Endodermal cell (in vitro differentiated cells): Measurements from ENCODE around the gene MPC1L. TPM values are rescaled to one million over a fixed set of nuclear protein-coding genes. Genes with fewer than 3 reads are reported as not detected.

Experiments used
- DNase-seq: peaks from one replicate; pipeline ENCODE4 v3.0.0-alpha.2; 2017
- H3K27ac ChIP-seq: 2 replicates; pipeline ENCODE4 v1.5.1; 2013; ENCODE audit warnings: mild to moderate bottlenecking, low read depth, low read length, moderate library complexity
- H3K27me3 ChIP-seq: 2 replicates; pipeline ENCODE4 v1.6.1; 2013; ENCODE audit warnings: mild to moderate bottlenecking, low read length, moderate library complexity; ENCODE audit not compliant: insufficient read depth, control insufficient read depth, poor library complexity, severe bottlenecking
- H3K36me3 ChIP-seq: 2 replicates; pipeline ENCODE4 v1.7.0; 2013; ENCODE audit warnings: mild to moderate bottlenecking, low read length, moderate library complexity; ENCODE audit not compliant: control insufficient read depth, insufficient read depth
- H3K4me1 ChIP-seq: one replicate; pipeline ENCODE4 v1.7.0; 2013; ENCODE audit warnings: low read length; ENCODE audit not compliant: control insufficient read depth, insufficient read depth
- H3K4me3 ChIP-seq: 2 replicates; pipeline ENCODE4 v1.5.1; 2013; ENCODE audit warnings: mild to moderate bottlenecking, low read length, moderate library complexity
- H3K9ac ChIP-seq: 2 replicates; pipeline ENCODE4 v1.6.1; 2013; ENCODE audit warnings: mild to moderate bottlenecking, low read length, moderate library complexity; ENCODE audit not compliant: poor library complexity, severe bottlenecking; ENCODE audit errors: extremely low read depth
- H3K9me3 ChIP-seq: 2 replicates; pipeline ENCODE4 v1.6.1; 2013; ENCODE audit warnings: mild to moderate bottlenecking, low read length, moderate library complexity; ENCODE audit not compliant: control insufficient read depth
- H3K27ac Mint-ChIP-seq: 2 replicates; pipeline ENCODE4 v1.8.0; 2020; ENCODE audit warnings: mixed read lengths
- H3K27me3 Mint-ChIP-seq: 2 replicates; pipeline ENCODE4 v1.8.0; 2021; ENCODE audit warnings: mild to moderate bottlenecking, mixed read lengths; ENCODE audit not compliant: insufficient read depth
- H3K36me3 Mint-ChIP-seq: 2 replicates; pipeline ENCODE4 v1.8.0; 2020; ENCODE audit warnings: low read depth, mixed read lengths
- H3K4me1 Mint-ChIP-seq: 2 replicates; pipeline ENCODE4 v1.8.0; 2020; ENCODE audit warnings: mixed read lengths
- H3K4me3 Mint-ChIP-seq: 2 replicates; pipeline ENCODE4 v1.8.0; 2020; ENCODE audit warnings: mild to moderate bottlenecking, moderate library complexity, mixed read lengths
- H3K9me3 Mint-ChIP-seq: 2 replicates; pipeline ENCODE4 v1.8.0; 2020; ENCODE audit warnings: mild to moderate bottlenecking, mixed read lengths
- CTCF ChIP-seq: fragments of 200-600 bp; sonication (generic); conservative IDR thresholded peaks from 2 replicates; pipeline ENCODE4 v1.5.0; 2021; ENCODE audit warnings: antibody characterized with exemption, mild to moderate bottlenecking
- WGBS, 2 experiments: methylation state at CpG; one replicate each; pipeline versions ENCODE4 v1.1.5 to v1.1.7; 2013; ENCODE audit warnings: missing lambda C conversion rate in 2 of 2, mixed read lengths in 1 of 2; ENCODE audit not compliant: insufficient coverage in 1 of 2, insufficient read length in 1 of 2; 5-methylcytosine and 5-hydroxymethylcytosine counted together
- total RNA-seq, 2 donors: library from RNA; stranded (reverse); fragmentation: NEBNext Ultra II Directional in 1 of 2; extraction: Animal tissue kit (Norgen Biotek cat#: 25700) in 1 of 2; gene quantifications; 2 replicates in 1 of 2; 3 replicates in 1 of 2; pipeline ENCODE4 v1.2.1, GENCODE V29; 2021

MPC1L gene
- total RNA-seq, 2 donors from 2014 or later = not detected

- H3K27ac Mint-ChIP-seq = no peak overlapping the region
- Histone ChIP-seq H3K4me3 (no peak overlapping the region), H3K9me3 (no peaks in the 10 kb centered on the region), H3K27ac (no peak overlapping the region), H3K27me3 (no peaks in the 10 kb centered on the region), H3K36me3 (peaks cover 40% of the 10 kb centered on the region), H3K9ac (no peak overlapping the region), H3K4me1 (no peaks in the 10 kb centered on the region)
- no CpG with 5 or more reads among the region's 2 CpGs for WGBS, 2 experiments
- TF ChIP-seq CTCF = no peak
- H3K9me3 Mint-ChIP-seq = peaks cover 16% of the 10 kb centered on the region
- no peak for DNase-seq
- H3K27me3 Mint-ChIP-seq = no peaks in the 10 kb centered on the region
- no peak overlapping the region for H3K4me3 Mint-ChIP-seq
- H3K36me3 Mint-ChIP-seq = peaks cover 45% of the 10 kb centered on the region
- peaks cover 2% of the 10 kb centered on the region for H3K4me1 Mint-ChIP-seq
Measured at GRCh38 chrX:40661489-40661888, 38.3 kb downstream of the MPC1L start.

- no peaks in the 10 kb centered on the region for H3K9me3 ChIP-seq
- no peaks in the 10 kb centered on the region for H3K4me1 ChIP-seq
- Mint-ChIP-seq H3K27ac (no peak overlapping the region), H3K4me3 (no peak overlapping the region), H3K36me3 (peaks cover 54% of the 10 kb centered on the region), H3K4me1 (peaks cover 2% of the 10 kb centered on the region), H3K27me3 (no peaks in the 10 kb centered on the region), H3K9me3 (peaks cover 21% of the 10 kb centered on the region)
- H3K9ac ChIP-seq = no peak overlapping the region
- no peaks in the 10 kb centered on the region for H3K27me3 ChIP-seq
- no peak overlapping the region for H3K27ac ChIP-seq
- no peak for DNase-seq
- H3K4me3 ChIP-seq = no peak overlapping the region
- peaks cover 51% of the 10 kb centered on the region for H3K36me3 ChIP-seq
- TF ChIP-seq CTCF = no peak
- WGBS, 2 experiments = no CpG with 5 or more reads among the region's 3 CpGs
Measured at GRCh38 chrX:40663078-40663740, 40.0 kb downstream of the MPC1L start.

GRCh38 chrX:40663880-40664630 lies 40.8 kb downstream of the MPC1L start:
- Histone ChIP-seq H3K9me3 (no peaks in the 10 kb centered on the region), H3K27ac (no peak overlapping the region), H3K4me1 (no peaks in the 10 kb centered on the region), H3K36me3 (peaks cover 59% of the 10 kb centered on the region), H3K27me3 (no peaks in the 10 kb centered on the region), H3K9ac (no peak overlapping the region), H3K4me3 (no peak overlapping the region)
- WGBS, 2 experiments = 82% methylated on average over 5 of the region's 6 CpGs; no CpG with 5 or more reads in 1 of the 2 experiments
- Mint-ChIP-seq H3K4me1 (peaks cover 2% of the 10 kb centered on the region), H3K4me3 (no peak overlapping the region), H3K27me3 (no peaks in the 10 kb centered on the region), H3K36me3 (peaks cover 54% of the 10 kb centered on the region), H3K27ac (no peak overlapping the region), H3K9me3 (peaks cover 21% of the 10 kb centered on the region)
- DNase-seq = peak; percentile 90
- TF ChIP-seq CTCF = peak; percentile 73
